GM23248 (cell line): Measurements from ENCODE around the gene FAT1.

Experiments
- EZH2 ChIP-seq: fragments of 200-600 bp; sonication (generic); IDR thresholded peaks from 2 replicates; pipeline ENCODE4 v1.6.1; 2018; ENCODE audit warnings: antibody characterized with exemption, mild to moderate bottlenecking; ENCODE audit not compliant: insufficient read depth, poor library complexity, severe bottlenecking
- EZH2phosphoT487 ChIP-seq: fragments of 200-600 bp; sonication (generic); IDR thresholded peaks from 2 replicates; pipeline ENCODE4 v1.6.1; 2018; ENCODE audit warnings: antibody characterized with exemption, moderate library complexity, mild to moderate bottlenecking, low read depth; ENCODE audit not compliant: insufficient read depth

- no peak for TF ChIP-seq EZH2
- TF ChIP-seq EZH2phosphoT487, result no peak
Observed at GRCh38 chr4:186765673-186766546, 42.3 kb upstream of the FAT1 start.
